RPMI7951 (cell line): Measurements from ENCODE around the gene CBLN3. TPM values are rescaled to one million over a fixed set of nuclear protein-coding genes. Genes with fewer than 3 reads are reported as not detected.
"Not testable (repeated sequence)": the region's sequence is repeated elsewhere in the genome, so short reads cannot be mapped to it uniquely, and the experiment has no call there.

ENCODE experiments used
- DNase-seq: peaks from one replicate; pipeline ENCODE4 v3.0.0-alpha.2; 2012; ENCODE audit warnings: low read depth
- total RNA-seq: library from RNA; depleted of rRNA; stranded (reverse); fragments of >200 nt; shearing (Covaris generic); gene quantifications from 2 replicates; pipeline ENCODE4 v1.2.3, GENCODE V29; 2014

The CBLN3 gene
- total RNA-seq, 1 experiment from 2014 or later: 0.72 TPM

DNA sequence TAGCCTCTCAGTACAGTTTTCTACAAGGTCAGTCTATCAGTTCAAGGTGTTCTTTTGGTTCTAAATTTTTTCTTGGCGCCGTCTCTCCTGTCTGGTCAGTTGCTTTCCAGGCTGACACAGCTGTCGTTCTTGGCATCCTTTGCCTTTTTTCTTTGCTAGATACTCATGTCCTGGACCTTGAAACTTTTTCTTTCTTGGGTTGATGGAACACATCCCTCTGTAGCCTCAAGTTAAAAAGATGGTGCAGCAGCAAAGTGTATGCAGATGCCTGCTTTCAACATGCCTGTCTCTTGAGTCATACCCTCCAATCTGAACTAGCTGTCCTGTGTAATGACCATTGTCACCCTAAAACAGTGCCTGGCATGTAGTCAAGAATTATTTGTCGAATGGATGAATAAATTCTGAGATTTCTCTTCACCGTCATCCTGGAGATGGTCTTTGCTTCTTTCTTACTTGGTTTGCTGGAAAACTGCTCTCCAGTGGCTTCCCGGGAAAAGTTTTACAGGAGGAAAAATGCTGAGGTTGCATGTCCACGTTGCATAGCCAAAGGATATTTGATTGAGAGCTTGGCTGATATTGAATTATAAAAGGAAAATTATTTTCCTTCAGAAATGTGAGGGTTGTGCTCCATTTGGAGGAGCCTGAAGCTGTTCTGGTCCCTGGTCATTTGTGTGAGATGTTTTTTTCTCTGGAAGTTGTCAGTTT, 26.0 kb downstream of the CBLN3 start:
- DNase-seq: peak; percentile 61

DNA sequence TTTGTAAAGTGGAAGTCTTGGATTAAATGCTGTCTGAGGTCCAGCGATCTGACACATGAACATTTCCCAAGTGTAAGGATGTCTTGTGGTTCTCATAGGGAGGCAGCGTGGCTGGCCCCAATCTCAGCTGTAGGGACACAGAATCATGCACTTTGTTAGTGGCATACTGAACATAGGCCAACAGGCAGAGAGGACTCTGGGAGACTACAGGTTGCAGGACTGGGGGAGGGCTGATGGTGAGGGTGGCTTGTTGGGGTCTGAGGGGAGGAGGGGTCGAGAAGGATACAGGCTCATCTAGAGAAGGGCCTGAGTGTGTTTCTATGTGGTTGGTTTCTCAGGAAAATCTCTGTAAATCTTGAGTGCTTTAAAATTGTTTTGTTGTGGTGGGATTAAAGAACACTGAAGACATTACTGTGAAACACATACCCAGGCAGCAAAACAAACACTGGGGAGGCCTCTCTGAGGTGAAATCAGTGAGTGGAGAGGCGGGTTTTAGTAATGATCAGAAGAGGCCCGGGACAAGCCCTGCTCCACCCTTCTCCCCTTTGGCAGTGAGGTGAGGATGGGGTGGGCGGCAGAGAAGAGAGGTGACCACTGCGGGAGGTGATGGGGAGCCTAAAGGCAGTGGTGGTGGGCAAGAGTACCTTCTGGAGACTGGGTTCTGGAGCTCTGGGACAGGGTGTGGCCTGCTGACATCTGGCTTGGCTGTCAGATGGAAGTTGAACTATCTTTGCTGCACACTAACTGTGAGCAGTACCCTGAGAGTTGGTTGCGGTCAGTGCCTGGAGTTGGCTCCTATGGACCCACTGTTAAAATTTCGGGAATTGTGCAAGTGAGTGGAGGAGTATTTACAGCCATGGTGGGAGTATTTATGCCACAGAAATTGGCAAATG, 27.4 kb downstream of the CBLN3 start:
- DNase-seq: no peak

DNA sequence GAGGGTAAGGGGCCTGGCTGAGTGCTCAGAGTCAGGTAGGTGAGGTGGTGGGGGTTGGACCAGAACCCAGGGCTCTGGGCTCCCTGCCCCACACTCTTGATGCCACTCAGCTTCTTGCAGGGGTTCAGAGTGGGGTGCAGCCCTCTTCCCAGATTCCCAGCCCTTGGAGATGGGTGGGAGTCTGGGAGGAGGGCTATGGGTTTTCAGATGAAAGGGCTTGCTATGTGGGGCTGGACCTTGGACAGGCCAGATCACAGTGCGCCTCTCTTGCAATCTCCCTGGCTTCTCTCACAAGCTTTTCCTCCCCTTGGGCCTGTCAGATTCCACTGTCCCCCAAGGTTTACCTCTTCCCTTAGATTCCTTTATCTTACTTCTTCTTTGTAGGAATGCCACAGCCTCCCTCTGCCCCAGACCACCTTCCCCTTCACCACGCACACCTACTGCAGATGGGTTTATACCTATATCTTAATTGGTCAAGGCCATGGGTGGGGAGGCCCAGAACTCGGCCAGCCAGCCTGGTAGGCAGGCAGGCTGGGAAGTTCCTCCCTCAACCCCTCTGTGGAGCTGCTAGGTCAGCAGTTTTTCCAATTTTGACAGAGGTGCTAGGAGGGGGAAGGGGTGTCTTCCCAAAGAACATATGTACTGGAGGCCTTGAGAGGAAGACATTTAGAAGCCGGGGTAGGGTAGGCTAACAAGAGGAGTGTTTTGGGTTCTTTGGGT, 29.3 kb downstream of the CBLN3 start:
- DNase-seq: no peak

DNA sequence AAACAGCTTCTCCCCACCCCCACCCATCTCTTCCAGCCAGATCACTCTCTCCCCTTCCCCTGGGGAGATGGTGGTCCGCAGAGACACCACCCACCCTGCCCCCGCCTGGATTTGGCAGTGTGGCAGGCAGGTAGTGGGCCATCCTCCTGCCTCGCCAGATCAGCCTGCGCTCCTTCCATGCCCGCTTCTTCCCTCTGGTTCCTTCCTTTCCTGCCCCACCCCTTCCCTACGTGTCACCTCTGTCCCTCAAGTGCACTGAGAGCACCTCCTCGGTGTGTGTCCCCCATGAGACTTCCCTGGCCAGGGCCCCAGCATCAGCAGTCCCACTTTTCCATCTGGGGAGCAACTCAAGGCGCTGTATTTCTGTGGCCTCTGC, 30.0 kb downstream of the CBLN3 start:
- DNase-seq: no peak

DNA sequence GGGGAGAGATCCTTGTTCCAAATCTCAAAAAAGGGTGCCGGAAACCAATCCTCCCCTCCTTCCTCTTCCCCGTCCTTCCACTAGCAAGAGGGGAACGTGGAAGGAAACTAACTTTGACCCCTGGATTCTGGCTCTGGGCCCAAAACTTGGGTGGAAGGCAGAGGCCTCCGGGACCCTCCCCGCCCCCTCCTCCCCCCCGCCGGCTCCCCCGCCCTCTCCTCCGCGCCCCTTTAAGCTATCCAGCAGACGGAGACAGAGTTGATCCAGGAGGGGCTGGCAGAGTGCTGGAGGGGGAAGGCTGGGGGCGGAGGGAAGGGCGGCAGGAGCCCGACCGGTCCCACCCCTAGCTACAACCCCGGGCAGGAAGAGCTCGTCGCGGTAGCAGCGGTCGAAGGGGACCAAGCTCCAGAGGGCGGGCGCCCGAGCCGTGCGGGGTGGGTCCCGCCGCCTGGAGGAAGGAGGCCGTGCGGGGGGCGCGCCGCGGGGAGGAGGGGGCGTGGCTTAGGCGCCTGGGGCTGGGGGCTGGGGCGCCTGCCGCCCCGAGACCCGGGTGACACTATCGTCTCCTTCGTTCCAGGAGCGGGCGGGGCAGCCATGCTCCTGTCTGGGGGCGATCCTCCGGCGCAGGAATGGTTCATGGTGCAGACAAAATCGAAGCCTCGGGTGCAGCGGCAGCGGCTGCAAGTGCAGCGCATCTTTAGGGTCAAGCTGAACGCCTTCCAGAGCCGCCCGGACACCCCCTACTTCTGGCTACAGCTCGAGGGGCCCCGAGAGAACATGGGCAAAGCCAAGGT, 30.6 kb downstream of the CBLN3 start, which contains the start of gene NYNRIN:
TSS of gene NYNRIN (plus strand) at position 351 of the 794 bp plus-strand sequence. CDS start at position 595, 244 bp downstream.
- DNase-seq: peak; percentile 17

DNA sequence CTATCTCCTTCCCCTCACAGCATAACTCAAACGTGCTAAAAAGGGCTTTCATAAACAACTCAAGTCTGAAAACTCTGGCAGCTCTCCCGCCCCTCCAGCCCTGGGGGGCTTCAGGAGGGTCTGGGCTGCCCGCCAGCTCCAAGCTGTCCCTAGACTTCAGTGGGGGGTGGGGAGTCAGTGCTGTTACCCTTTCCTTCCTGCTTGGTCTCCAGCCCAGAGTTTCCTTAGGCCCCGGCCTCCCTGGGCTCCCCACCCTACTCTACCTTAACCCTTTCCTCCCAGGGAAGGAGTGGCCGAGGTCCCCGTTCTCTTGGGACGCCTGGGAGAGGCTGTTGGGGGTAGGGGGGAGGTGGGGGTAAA, 31.2 kb downstream of the CBLN3 start:
- DNase-seq: no peak

DNA sequence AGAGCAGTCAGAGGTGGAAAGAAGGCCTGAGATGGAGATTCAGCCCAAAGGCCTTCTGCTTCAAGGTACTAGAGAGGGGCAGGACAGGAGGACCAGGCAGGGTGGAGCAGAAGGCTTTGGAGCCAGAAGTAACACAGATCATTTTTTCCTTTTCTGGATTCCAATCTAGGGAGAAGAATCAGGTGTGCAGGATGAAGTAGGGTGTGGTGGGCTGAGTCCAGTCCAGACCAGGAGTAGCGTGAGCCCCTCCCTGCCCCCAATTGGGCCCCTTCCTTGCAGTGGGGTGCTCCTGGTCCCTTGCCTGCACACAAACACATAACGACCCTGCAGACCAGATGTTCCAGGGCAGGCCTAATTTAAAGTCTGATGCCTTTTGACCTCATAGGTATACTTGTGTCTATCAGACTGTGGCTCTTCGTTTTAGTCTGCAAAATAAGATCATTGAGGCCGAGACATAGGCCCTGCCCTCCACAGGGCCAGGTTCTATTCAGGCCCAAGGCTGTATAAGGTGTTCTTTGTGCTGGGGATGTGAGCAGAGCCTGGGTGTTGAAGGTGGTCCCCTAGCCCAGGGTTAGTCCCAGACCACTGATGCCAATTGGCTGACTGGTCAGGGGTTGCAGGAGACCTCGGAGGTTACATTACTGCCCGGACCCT, 31.7 kb downstream of the CBLN3 start:
- DNase-seq: no peak

DNA sequence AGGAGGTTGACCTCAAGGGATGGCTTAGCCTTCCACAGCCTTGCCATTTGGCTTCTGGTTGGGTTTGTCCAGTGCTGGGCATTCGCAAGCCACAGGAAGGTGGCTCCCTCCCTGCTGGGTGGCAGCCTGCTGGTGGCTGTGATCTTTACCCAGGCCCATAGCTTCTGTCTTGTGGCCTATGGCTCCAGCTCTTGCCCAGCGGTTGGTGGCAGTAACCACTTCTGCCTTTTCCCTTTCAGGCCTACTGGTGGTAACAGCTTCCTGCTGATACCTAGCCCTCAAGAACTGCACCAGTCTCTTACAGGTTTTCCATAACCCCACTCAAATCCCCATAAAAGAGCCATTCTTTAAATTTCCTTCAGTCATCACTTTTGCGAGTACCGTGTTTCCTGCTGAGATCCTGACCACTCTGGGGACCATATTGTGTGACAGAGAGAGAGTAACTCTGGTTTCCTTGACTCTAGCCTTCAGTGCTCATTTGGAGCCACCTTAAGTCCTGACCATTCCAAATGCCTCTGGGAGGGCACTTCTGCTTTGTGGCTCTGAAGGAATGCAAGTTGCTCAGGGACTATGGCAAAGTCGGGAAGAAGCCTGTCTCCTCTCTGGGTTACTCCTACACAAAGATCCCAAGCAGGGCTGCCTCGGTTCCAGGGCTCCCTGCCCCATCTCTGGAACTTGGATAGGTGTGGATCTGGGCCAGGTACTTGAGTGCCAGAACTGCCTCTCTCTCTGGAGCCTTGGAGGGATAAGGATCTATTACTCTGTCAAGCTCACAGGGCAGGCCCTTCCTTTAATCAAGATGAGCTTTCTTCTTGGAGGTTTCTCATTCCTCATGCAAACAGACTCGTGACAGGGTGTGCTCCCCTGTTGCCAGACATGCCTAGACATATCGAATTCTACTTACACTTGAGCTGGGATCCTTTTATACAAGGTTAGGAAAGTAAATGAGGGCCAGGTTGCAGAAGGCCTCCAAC, 33.6 kb downstream of the CBLN3 start:
- no peak for DNase-seq

DNA sequence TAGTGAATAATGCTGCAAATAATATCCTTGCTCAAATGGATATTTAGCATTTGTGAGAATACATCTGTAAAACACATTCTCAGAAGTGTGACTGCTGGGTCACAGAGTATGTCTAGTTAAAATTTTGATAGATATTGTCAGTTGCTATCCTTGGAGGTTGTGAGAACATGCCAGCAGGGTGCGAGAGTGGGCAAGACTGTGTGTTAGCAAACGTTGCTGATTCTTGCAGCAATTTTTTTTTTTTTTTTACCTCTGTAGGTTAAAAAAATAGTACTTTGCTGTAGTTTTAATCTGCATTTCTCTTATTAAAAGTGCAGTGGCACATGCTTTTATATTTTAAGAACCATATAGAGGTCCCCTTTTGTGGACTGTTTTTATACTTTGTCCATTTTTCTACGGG, 35.2 kb downstream of the CBLN3 start:
- DNase-seq: no peak

DNA sequence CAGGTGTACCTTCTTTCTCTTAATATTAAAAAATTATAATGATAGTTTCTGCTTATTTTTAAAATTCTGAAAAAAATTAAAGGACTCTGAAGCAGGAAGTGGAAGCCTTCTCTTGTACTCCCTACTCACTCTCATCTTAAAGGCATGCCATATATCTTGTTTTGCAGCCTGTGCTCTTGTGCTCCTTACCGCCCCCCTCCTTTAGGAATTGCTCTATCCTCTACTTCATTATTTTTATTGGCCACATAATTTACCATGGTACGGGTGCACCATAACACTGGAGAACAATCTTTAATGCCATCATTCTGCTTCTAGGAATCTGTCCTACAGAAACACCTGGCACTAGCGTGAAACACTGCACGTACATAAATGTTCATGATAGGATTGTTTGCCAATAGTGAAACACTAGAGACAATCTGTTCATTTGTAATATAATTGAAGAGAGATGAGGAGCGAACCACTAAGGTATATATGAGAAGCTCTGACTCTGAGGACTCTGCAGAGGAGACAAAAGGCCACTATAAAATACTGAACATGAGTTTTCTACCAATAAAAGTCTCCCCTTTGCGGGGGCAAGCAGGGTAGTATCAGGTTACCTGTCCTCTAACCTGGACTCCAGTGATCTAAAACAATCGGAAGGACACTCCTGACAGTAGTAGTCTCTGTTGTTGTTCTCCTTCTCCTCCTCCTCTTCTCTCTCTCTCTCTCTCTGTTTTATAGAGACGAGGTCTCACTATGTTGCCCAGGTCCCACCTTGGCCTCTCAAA, 37.0 kb downstream of the CBLN3 start:
- DNase-seq: no peak

DNA sequence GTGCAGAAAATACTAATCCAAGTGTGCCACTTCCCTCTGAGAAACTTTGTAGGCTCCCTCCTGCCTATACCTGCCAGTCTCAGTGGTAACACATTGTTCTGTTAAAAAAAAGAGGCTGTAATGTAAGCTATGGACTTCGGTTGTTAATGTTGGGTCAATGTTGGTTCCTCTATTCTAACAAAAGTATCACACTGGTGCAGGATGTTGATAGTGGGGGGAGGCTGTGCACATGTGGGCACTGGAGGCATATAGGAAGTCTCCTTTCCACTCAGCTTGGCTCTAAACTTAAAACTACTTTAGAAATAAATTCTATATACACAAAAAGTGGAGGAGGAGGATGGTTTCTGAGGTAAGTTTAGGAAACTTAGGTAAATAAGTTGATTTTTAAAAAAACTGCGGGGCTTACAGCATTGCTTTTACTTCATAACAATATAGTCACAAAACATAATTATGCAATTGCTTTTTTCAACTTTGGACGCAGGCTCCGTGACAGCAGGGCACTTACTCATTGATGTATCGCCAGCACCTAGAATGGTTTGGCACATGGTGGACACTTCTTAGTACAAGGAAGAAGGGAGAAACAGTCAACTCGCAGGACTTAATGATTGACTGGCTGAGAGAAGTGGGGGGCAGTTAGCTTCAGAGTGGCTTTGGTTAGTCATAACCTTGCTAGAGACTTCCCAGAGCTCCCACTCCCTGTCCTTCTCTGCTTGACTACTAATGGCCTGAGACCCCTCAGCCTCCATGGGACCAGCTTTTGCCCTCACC, 38.6 kb downstream of the CBLN3 start:
- DNase-seq: no peak

DNA sequence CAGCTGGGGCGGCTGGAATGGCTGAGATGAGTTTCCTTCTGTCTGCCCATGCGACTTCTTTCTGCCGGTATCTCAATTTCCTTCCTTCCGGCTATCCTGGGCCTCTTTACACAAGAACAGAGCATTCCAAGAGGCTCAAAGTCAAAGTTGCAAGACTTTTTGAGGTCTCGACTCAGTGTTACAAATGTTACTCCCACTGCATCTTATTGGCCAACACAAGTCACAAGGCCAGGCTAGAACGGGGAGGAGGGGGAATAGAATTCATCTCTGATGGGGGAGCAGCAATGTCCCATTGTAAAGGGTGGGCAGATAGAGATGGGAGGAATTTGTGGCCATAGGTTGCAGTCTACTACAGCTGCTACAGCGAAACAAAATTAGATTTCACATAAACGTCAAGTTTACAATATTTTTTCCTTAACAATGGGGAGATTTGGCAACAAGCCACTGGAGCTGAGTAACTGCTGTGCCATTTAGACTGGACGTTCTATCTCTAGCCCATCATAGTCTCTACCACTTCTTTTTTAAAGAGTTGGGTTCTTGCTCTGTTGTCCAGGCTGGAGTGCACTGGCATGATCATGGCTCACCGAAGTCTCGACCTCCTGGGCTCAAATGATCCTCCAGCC, 40.1 kb downstream of the CBLN3 start:
- DNase-seq: peak; percentile 35

DNA sequence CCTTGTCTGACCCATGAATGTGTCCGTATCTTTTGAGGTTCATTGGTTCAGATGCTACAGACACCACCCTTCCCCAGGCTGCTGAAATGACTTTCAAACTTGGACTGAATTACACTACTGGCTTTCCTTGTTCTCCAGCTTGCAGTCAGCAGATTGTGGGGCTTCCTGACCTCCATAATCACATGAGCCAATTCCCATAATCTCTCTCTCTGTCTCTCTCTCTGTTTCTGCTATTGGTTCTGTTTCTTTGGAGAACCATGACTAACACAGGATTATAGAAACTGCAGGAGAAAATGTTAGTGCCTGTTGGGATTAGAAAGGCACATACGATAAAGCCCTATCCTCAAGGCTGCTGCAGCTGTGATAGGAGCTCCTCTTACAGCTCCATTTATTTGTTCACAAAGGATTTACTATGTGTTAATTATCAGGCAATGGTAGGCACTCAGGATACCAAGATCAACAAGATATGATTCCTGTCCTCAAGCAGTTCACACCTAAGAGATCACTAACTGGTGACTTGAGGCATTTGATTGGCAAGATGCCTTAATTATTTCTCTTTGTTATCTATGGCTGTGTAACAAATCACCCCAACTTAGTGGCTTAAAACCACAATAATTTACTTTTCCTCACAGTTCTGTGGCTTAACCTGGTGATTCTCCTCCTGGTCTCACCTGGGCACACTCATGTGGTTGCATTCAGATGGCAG, 40.8 kb downstream of the CBLN3 start:
- no peak for DNase-seq

DNA sequence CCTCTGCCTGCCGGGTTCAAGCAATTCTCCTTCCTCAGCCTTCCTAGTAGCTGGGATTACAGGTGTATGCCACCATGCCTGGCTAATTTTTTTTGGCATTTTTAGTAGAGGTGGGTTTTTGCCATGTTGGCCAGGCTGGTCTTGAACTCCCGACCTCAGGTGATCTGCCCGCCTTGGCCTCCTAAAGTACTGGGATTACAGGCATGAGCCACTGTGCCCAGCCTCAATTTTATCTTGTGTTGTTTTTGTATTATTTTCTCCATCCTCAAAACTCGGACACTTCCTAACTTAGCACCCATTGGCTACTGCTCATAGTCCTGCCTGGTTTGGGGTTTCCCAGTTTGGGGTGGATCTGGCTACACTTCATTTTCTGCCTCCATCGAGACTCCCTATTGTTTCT, 41.9 kb downstream of the CBLN3 start:
- DNase-seq: not testable (repeated sequence)

DNA sequence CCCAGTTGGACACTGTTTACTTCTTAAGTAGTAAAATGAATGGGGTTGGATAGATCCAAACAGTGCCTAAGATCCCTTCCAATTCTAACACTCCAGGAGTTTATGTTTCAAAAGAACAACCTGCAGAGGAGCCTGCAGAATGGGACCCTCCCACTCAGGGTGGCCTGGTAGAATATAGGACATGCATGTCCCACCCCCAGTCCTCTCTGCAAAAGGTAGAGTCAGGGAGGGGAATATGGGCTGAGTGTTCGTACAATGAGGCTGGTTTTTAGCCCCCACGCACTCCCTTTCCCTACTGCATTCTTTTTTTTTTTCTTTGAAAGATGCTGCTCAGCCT, 42.5 kb downstream of the CBLN3 start:
- DNase-seq: no peak

DNA sequence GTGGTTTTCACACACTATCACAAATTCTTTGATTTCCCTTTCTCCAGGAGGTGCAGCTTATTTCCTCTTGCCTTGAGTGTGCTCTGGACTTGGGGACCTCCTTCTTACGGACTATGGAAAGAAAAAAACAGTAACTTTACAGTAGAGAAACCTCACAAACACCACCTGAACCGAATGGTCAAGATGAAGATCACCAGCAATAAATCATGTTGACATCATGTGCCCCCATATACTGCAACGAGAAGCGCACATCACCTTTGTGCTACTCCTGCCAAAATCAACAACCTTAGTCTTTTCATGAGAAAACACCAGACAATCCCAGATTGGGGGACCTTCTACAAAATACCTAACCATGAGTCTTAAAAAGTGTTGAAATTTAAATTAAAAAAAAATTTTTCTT, 43.9 kb downstream of the CBLN3 start:
- DNase-seq: no peak

DNA sequence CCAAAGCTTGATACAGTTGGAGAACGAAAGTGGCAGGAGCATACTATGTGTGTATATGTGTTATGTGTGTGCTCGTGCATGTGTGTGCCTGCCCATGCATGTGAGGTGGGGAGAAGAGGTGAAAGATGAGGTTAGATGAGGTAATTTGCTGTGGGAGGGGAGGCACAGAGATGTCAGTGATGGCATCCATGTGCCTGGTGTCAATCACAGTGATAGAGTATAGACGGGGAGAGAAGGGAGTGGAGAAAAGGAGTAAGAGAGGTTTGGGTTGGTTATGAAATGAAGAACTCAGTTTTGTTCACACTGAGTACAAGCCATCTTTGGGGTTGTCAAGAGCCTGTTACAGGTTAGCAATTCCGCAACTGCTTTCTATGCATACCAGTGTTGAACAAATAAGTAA, 45.3 kb downstream of the CBLN3 start:
- no peak for DNase-seq

DNA sequence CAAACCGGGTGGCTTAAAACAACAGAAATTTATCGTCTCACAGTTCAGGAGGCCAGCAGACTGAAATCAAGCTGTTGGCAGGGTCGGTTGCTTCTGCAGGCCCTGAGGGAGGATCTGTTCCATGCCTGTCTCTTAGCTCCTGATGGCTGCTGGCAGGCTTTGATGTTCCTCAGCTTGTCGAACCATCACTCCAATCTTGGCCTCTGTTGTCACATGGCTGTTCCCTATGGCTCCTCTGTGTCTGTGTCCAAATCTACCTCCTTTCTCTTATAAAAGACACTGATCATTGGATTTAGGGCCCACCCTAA, 47.5 kb downstream of the CBLN3 start:
- DNase-seq: no peak
